ENCODE data around the gene CFAP77. TPM values are rescaled to one million over a fixed set of nuclear protein-coding genes. Genes with fewer than 3 reads are reported as not detected.

The CFAP77 gene
- total and polyA plus RNA-seq, 10 of the 15 experiments (the other 5 are each of a cell fraction or from before 2014, with no cell fraction given), result 0.33 TPM; not detected in 9

DNA sequence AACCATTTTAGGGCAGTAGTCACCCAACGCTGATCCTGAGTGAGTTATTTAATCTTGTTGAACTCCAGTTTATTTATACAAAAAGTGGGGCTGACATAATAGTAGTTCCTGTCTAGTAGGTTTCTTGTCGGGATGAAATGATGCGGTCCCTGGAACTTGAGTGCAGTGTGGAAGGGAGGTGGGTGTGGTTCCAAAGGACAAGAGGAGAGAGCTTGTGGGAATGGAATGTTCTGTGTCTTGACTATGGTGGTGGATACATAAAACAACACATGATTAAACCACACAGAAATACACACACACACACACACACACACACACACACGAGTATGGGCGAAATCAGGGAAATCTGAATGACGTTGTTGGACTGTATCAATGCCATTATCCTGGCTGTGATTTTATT is 106.3 kb downstream of the CFAP77 start:
- ChIA-PET SMC1A (ENCODE audit: uncharacterized antibody, unreplicated experiment) (no interaction called here), POLR2A (no interaction called here), RAD21 (ENCODE audit: unreplicated experiment) (no interaction called here), CTCF (interaction anchor here (0.6 kb wide), 1 partner anchor 13 kb away, joined by 3 read pairs; no protein-coding TSS in a partner anchor)
- no peak overlapping the region for H3K9ac ChIP-seq (ENCODE audit: control insufficient read depth, insufficient read depth, low read length)
- H3K4me1 ChIP-seq (ENCODE audit: control insufficient read depth, insufficient read depth, low read length), result no peaks in the 10 kb centered on the region
- no peaks in the 10 kb centered on the region for H3K9me3 ChIP-seq (replicated peaks; ENCODE audit: control insufficient read depth, insufficient read depth, low read length)
- ATAC-seq (no peak), DNase-seq (ENCODE audit: low read depth, low spot score) (no peak), FAIRE-seq (no peak)
- peaks cover 0 to 3% of the 10 kb centered on the region in 2 experiments; a peak in 2 of 4 replicates for H3K27me3 ChIP-seq (replicated peaks in 1 of 2; ENCODE audit: control insufficient read depth in 2 of 2, insufficient read depth in 2 of 2, low read length in 1 of 2)
- intact Hi-C loops (cut with micrococcal nuclease; ENCODE audit: unreplicated experiment), result no loop called here
- no peak overlapping the region for H3K27ac ChIP-seq (ENCODE audit: control insufficient read depth, insufficient read depth)
- in situ Hi-C loops (cut with MboI), result no loop called here
- no TSS peak for BruUV-seq (replicated peaks)
- WGBS (ENCODE audit: insufficient coverage, insufficient replicate concordance, low lambda C conversion rate, missing lambda C conversion rate), result 43% methylated on average over 6 of the region's 6 CpGs
- no peaks in the 10 kb centered on the region for H3K36me3 ChIP-seq (ENCODE audit: control insufficient read depth in 2 of 2, insufficient read depth in 2 of 2, low read length in 1 of 2)
- no peaks in the 10 kb centered on the region for H4K20me1 ChIP-seq (ENCODE audit: control insufficient read depth, insufficient read depth)
- no peak overlapping the region for H3K4me3 ChIP-seq
- H2AFZ ChIP-seq (ENCODE audit: control insufficient read depth, low read depth, low read length), result no peak overlapping the region
- no peak overlapping the region for H3K4me2 ChIP-seq (ENCODE audit: control insufficient read depth, insufficient read depth)
- H3K79me2 ChIP-seq (ENCODE audit: control insufficient read depth, insufficient read depth, low read length), result no peaks in the 10 kb centered on the region
- TF ChIP-seq SRF (IDR thresholded peaks at IDR 0.05; ENCODE audit: low read depth in 2 of 2, low read length in 2 of 2), result no peak
- TF ChIP-seq CHD2 (IDR thresholded peaks at IDR 0.05; ENCODE audit: borderline replicate concordance, low read depth, low read length), result no peak
- no peak for TF ChIP-seq RCOR1 (conservative IDR thresholded peaks at IDR 0.05; ENCODE audit: low read depth, low read length)
- no peak for TF ChIP-seq SUZ12 (IDR thresholded peaks at IDR 0.05; ENCODE audit: unreplicated experiment)
- no peak for TF ChIP-seq CBFB (IDR thresholded peaks at IDR 0.05; ENCODE audit: low read depth)
- no peak for TF ChIP-seq SMC3 (IDR thresholded peaks at IDR 0.05; ENCODE audit: borderline replicate concordance, low read length)

- Histone ChIP-seq H3K9me3 (replicated peaks; ENCODE audit: control insufficient read depth, insufficient read depth, low read length) (no peaks in the 10 kb centered on the region), H3K4me2 (ENCODE audit: control insufficient read depth, insufficient read depth) (no peak overlapping the region), H3K4me1 (ENCODE audit: control insufficient read depth, insufficient read depth, low read length) (no peaks in the 10 kb centered on the region), H3K27me3 (replicated peaks in 1 of 2; ENCODE audit: control insufficient read depth in 2 of 2, insufficient read depth in 2 of 2, low read length in 1 of 2) (peaks cover 0 to 3% of the 10 kb centered on the region in 2 experiments; a peak in 2 of 4 replicates), H3K27ac (ENCODE audit: control insufficient read depth, insufficient read depth) (no peak overlapping the region), H3K4me3 (no peak overlapping the region), H3K36me3 (ENCODE audit: control insufficient read depth in 2 of 2, insufficient read depth in 2 of 2, low read length in 1 of 2) (no peaks in the 10 kb centered on the region), H3K79me2 (ENCODE audit: control insufficient read depth, insufficient read depth, low read length) (no peaks in the 10 kb centered on the region), H4K20me1 (ENCODE audit: control insufficient read depth, insufficient read depth) (no peaks in the 10 kb centered on the region), H3K9ac (ENCODE audit: control insufficient read depth, insufficient read depth, low read length) (no peak overlapping the region), H2AFZ (ENCODE audit: control insufficient read depth, low read depth, low read length) (no peak overlapping the region)
- ATAC-seq (no peak), DNase-seq (ENCODE audit: low read depth, low spot score) (no peak), FAIRE-seq (no peak)
- 43% methylated on average over 18 of the region's 18 CpGs for WGBS (ENCODE audit: insufficient coverage, insufficient replicate concordance, low lambda C conversion rate, missing lambda C conversion rate)
- ChIA-PET SMC1A (ENCODE audit: uncharacterized antibody, unreplicated experiment) (no interaction called here), POLR2A (no interaction called here), RAD21 (ENCODE audit: unreplicated experiment) (no interaction called here), CTCF (no interaction called here)
- intact Hi-C loops (cut with micrococcal nuclease; ENCODE audit: unreplicated experiment), result no loop called here
- TF ChIP-seq IKZF1 (conservative IDR thresholded peaks at IDR 0.05) (no peak), MXI1 (IDR thresholded peaks at IDR 0.05; ENCODE audit: low read depth, low read length) (no peak), NR2F1 (conservative IDR thresholded peaks at IDR 0.05) (no peak), BCL11A (IDR thresholded peaks at IDR 0.05; ENCODE audit: low read depth, low read length) (no peak)
- TF ChIP-seq, protein P1, sequence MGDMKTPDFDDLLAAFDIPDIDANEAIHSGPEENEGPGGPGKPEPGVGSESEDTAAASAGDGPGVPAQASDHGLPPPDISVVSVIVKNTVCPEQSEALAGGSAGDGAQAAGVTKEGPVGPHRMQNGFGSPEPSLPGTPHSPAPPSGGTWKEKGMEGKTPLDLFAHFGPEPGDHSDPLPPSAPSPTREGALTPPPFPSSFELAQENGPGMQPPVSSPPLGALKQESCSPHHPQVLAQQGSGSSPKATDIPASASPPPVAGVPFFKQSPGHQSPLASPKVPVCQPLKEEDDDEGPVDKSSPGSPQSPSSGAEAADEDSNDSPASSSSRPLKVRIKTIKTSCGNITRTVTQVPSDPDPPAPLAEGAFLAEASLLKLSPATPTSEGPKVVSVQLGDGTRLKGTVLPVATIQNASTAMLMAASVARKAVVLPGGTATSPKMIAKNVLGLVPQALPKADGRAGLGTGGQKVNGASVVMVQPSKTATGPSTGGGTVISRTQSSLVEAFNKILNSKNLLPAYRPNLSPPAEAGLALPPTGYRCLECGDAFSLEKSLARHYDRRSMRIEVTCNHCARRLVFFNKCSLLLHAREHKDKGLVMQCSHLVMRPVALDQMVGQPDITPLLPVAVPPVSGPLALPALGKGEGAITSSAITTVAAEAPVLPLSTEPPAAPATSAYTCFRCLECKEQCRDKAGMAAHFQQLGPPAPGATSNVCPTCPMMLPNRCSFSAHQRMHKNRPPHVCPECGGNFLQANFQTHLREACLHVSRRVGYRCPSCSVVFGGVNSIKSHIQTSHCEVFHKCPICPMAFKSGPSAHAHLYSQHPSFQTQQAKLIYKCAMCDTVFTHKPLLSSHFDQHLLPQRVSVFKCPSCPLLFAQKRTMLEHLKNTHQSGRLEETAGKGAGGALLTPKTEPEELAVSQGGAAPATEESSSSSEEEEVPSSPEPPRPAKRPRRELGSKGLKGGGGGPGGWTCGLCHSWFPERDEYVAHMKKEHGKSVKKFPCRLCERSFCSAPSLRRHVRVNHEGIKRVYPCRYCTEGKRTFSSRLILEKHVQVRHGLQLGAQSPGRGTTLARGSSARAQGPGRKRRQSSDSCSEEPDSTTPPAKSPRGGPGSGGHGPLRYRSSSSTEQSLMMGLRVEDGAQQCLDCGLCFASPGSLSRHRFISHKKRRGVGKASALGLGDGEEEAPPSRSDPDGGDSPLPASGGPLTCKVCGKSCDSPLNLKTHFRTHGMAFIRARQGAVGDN (IDR thresholded peaks at IDR 0.05), result no peak
- no TSS peak for BruUV-seq (replicated peaks)
- in situ Hi-C loops (cut with MboI), result no loop called here
These were observed 106.9 kb downstream of the CFAP77 start for GRCh38 chr9:132516911-132517310.
